ENCODE data around the gene CPXM2. TPM values are rescaled to one million over a fixed set of nuclear protein-coding genes. Genes with fewer than 3 reads are reported as not detected.

CPXM2 gene
- total and polyA plus RNA-seq, 10 of the 15 experiments (the other 5 are each of a cell fraction or from before 2014, with no cell fraction given), result 0.08 to 1.1 (median 0.58) TPM

- Histone ChIP-seq H3K4me3 (no peak overlapping the region), H3K4me1 (ENCODE audit: control insufficient read depth, insufficient read depth, low read length) (0 out of 2 replicates have a peak, but pooled peaks cover 5% of the 10 kb centered on the region), H3K4me2 (ENCODE audit: control insufficient read depth, insufficient read depth) (no peak overlapping the region), H4K20me1 (ENCODE audit: control insufficient read depth, insufficient read depth) (no peaks in the 10 kb centered on the region), H2AFZ (ENCODE audit: control insufficient read depth, low read depth, low read length) (no peak overlapping the region), H3K79me2 (ENCODE audit: control insufficient read depth, insufficient read depth, low read length) (no peaks in the 10 kb centered on the region), H3K9me3 (replicated peaks; ENCODE audit: control insufficient read depth, insufficient read depth, low read length) (no peaks in the 10 kb centered on the region), H3K36me3 (ENCODE audit: control insufficient read depth in 2 of 2, insufficient read depth in 2 of 2, low read length in 1 of 2) (no peaks in the 10 kb centered on the region), H3K27me3 (replicated peaks in 1 of 2; ENCODE audit: control insufficient read depth in 2 of 2, insufficient read depth in 2 of 2, low read length in 1 of 2) (peaks cover 0 to 1% of the 10 kb centered on the region in 2 experiments; a peak in 2 of 4 replicates), H3K27ac (ENCODE audit: control insufficient read depth, insufficient read depth) (no peak overlapping the region), H3K9ac (ENCODE audit: control insufficient read depth, insufficient read depth, low read length) (no peak overlapping the region)
- RAD21 ChIA-PET (ENCODE audit: unreplicated experiment), result interaction anchor here (0.8 to 4.2 kb wide), 4 partner anchors 8 to 22 kb away, joined by 3 to 18 read pairs (median 6); no protein-coding TSS in a partner anchor
- FAIRE-seq (no peak), DNase-seq (ENCODE audit: low read depth, low spot score) (no peak), ATAC-seq (no peak)
- CTCF ChIA-PET, result interaction anchor here (1.1 to 2.5 kb wide), 4 partner anchors 8 to 23 kb away, joined by 3 to 8 read pairs (median 4); no protein-coding TSS in a partner anchor
- in situ Hi-C loops (cut with MboI) (no loop called here), intact Hi-C loops (cut with micrococcal nuclease; ENCODE audit: unreplicated experiment) (no loop called here)
- SMC1A ChIA-PET (ENCODE audit: uncharacterized antibody, unreplicated experiment), result interaction anchor here (1.0 to 2.4 kb wide), 5 partner anchors 9 to 56 kb away, joined by 3 to 12 read pairs (median 6); no protein-coding TSS in a partner anchor
- POLR2A ChIA-PET, result interaction anchor here (1.8 kb wide), 1 partner anchor 8 kb away, joined by 12 read pairs; no protein-coding TSS in a partner anchor
- BruUV-seq (replicated peaks), result no TSS peak
- 44% methylated on average over 11 of the region's 19 CpGs for WGBS (ENCODE audit: insufficient coverage, insufficient replicate concordance, low lambda C conversion rate, missing lambda C conversion rate)
- TF ChIP-seq MTA2 (IDR thresholded peaks at IDR 0.05; ENCODE audit: low read depth) (no peak), MEF2B (IDR thresholded peaks at IDR 0.05; ENCODE audit: partially characterized antibody, poor library complexity, severe bottlenecking) (no peak), BACH1 (IDR thresholded peaks at IDR 0.05; ENCODE audit: borderline replicate concordance) (0 out of 2 replicates have a peak, but pooled peaks have one; percentile 25), CREM (IDR thresholded peaks at IDR 0.05; ENCODE audit: low read depth) (no peak), SPI1 (IDR thresholded peaks at IDR 0.05; ENCODE audit: borderline replicate concordance, insufficient read depth, low read depth, low read length) (no peak), ZNF217 (IDR thresholded peaks at IDR 0.05) (no peak), MYC (IDR thresholded peaks at IDR 0.05; ENCODE audit: insufficient read depth, insufficient read length, insufficient replicate concordance, low read length, severe bottlenecking) (no peak), JUND (IDR thresholded peaks at IDR 0.05; ENCODE audit: low read depth, low read length) (no peak), CBFB (IDR thresholded peaks at IDR 0.05; ENCODE audit: low read depth) (no peak), SP1 (IDR thresholded peaks at IDR 0.05; ENCODE audit: low read depth, low read length) (no peak), ATF3 (IDR thresholded peaks at IDR 0.05; ENCODE audit: borderline replicate concordance, extremely low read depth, low read depth, low read length) (no peak), NFYB (IDR thresholded peaks at IDR 0.05; ENCODE audit: insufficient read depth, low read depth, low read length) (no peak), TARDBP (IDR thresholded peaks at IDR 0.05; ENCODE audit: borderline replicate concordance) (no peak), JUNB (IDR thresholded peaks at IDR 0.05) (no peak), RUNX3 (IDR thresholded peaks at IDR 0.05; ENCODE audit: low read length) (0 out of 2 replicates have a peak, but pooled peaks have one; percentile 18), ZBTB4 (CRISPR knock-in tag; IDR thresholded peaks at IDR 0.05) (no peak), STAT3 (IDR thresholded peaks at IDR 0.05; ENCODE audit: low read depth, low read length) (no peak), ZBTB40 (IDR thresholded peaks at IDR 0.05; ENCODE audit: borderline replicate concordance) (no peak)
Observed at GRCh38 chr10:123857616-123858015, 34.0 kb downstream of the CPXM2 start.
